HG03342 (cell line): ENCODE data around the gene OAS2.

Source experiments
- ATAC-seq: cut with Tn5 transposase; IDR thresholded peaks from one replicate; pipeline ENCODE4 v1.9.1; 2021; ENCODE audit warnings: mild to moderate bottlenecking, moderate library complexity; ENCODE audit not compliant: unreplicated experiment

Gene OAS2

GRCh38 chr12:113055594-113056380 is 77.5 kb downstream of the OAS2 start:
- ATAC-seq: no peak

GRCh38 chr12:113056381-113056630 is 78.0 kb downstream of the OAS2 start:
- ATAC-seq: no peak

- ATAC-seq: no peak
These were observed 78.5 kb downstream of the OAS2 start, which contains the start of gene DTX1 for GRCh38 chr12:113056631-113057488. Gene DTX1 (plus strand): TSS chr12:113056730. CDS start chr12:113058193, 1,463 bp downstream.

DNA sequence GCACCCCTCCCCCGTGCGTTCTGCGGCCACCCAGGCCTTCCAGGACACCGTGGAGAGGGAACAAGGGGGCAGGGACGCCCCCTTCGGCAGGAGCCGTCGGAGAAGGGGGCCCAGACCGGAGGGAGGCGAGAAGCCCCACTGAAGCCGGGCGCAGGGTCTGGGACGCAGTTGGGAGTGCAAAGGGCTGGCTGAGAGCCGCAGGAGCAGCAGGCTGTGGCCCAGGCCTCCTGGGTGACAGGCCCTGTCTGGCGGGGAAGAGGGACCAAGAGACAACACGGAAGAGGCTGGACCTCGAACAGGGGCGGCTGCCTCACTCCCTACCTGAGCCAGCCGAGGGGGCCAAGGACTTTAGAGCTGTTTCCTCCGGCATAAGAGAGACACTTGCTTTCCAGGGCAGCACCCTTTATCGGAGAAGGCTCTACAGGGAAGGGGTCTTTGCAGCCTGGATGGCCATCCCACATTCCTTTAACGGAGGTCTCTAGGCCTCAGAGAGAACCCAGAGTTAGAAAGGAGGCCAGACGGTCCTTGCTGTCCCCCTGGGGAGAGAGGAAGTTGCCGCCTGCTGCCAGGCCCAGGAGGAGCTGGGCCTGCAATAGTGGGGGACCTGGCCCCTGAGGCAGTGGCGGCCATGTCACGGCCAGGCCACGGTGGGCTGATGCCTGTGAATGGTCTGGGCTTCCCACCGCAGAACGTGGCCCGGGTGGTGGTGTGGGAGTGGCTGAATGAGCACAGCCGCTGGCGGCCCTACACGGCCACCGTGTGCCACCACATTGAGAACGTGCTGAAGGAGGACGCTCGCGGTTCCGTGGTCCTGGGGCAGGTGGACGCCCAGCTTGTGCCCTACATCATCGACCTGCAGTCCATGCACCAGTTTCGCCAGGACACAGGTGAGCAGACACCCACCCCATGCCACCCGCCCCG is 79.5 kb downstream of the OAS2 start:
- no peak for ATAC-seq

DNA sequence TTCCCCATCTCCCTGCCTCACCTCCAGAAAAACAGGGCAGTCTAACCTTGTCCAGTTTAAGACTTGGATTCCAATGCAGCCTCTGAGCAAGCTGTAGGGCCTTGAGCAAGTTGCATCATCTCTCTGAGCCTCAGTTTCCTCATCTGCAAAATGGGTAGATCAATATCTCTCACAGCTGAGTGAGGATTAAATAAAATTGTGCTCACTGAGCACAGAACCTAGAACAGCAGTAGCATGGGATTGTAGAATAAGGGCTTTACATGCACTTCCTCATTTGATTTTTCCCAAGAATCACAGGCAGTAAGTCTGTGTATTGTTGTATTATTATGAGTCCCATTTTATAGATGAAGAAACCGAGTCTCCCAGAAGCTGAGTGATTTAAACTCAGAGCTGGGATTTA is 80.2 kb downstream of the OAS2 start:
- no peak for ATAC-seq

DNA sequence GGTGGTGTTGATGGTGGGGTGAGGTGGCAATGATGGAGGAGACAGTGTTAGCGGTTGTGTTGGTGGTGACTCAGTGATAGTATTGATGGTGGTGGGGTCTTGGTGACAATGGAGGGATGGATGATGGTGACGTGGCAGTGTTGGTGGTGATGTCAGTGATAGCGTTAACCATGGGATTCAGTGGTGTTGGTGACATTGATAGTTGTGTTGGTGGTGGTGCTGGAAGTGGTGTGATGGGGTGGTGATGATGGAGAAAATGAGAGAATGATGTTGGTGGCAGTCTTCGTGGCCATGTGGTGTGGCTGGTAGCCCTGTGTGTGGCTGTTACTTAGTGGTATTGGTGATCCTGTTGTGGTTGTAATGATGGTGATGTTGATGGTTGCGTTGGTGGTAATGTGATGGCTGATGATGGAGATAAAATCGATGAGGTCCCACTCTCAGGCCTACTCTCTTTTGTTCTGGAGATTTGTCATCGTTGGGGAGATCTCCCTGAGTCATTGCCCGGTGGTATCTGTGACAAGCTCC is 80.8 kb downstream of the OAS2 start:
- ATAC-seq: no peak

DNA sequence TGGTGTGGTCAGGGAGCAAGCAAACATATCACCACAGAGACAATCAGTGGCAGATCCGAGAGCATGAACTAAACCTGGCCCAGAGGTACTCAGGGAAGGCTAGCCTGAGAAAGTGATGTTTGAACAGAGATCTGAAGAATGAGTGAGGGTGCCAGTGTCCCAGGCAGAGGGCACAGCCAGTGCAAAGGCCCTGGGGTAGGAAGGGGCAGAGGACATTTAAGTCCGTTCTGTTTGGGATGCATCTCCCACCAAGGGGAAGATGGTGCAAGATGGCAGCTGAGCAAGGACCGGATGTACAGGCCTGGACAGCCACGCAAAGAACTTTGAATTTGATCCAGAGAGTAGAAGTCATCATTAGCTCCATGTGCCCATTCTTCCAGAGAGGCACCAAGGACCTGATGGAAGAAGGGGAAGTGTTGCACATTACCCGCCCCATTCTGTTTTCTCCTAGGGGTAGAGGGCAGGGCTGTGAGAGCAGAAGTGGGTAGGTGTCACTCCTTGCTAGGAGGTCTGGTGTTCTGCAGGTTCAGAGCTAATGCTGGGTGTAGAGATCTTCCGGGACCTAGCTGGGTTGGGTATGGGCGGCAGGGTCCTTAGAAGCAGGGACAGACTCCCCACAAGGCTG is 82.1 kb downstream of the OAS2 start:
- no peak for ATAC-seq

DNA sequence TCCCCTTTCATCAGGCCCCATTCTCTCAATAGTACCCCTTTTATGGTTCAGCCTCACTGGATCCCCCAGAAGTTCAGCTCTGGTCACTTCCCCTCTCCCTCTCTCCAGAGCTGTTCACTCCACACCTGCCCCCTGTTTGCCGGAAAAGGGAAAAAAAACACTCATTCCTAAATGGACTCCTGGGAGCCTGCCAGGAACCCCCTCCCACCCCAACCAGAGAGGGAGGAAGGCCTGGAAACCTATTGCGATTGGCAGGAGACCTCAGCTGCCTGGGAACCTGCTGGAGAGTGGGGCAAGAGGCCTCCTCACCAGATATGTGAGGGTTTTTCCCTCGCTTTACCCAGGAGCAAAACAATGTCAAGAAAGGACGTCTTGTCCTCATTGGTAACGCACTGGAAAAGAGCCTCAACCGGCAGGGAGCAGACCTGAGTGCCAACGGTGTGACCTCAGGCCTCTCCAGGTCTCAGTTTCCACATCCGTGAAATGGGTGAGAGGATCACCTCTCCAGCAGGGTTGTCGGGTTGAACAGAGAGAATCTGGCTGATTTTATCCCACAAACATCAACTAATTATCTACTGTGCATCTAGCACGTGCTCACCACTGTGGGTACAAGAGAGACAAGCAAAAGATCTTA is 82.9 kb downstream of the OAS2 start:
- ATAC-seq: no peak
